Measurements from ENCODE around the gene RHEX. TPM values are rescaled to one million over a fixed set of nuclear protein-coding genes. Genes with fewer than 3 reads are reported as not detected.

The RHEX gene
- polyA plus RNA-seq, 1 donor: 0.45 TPM

DNA sequence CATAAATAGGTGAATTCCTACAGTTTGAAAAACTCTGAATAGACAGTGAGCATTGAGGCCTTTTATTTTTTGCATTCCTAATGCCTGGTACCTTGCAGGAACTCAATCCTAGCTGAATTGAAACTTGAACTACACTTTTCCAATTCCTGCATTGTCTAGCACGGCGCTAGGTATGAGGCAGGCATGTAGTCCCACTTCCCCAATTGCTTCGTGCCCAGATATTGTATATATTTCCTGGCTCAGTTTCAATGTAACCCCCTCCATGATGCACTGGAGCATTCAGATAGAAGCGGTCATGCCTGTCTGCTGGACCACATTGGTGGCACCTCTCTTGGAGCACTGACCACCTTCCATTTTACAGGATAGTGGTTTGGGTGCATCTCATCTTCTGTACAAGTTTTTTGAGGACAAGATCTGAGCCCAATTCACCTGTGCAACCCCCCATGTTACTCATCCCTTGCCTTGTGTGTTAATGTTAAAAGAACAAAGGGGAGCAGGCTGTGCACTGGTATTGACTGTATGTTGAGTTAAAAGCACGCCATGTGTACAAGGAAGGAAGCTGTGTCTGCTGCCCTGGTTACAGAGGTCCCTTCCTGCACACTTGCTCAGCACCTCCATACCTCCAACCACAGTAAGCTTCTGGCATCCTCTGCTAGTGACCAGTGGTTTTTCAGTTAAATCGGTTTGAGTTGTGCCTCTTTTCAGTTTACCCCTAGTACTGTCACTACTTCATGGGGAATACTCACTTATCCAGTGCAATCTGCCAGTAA, 39.8 kb upstream of the RHEX start:
- H3K27ac ChIP-seq (ENCODE audit: low read length): no peak overlapping the region
- H3K4me3 ChIP-seq (ENCODE audit: low read length): no peak overlapping the region
- no peak for DNase-seq
- H3K36me3 ChIP-seq (ENCODE audit: control insufficient read depth, insufficient read depth, low read length): no peaks in the 10 kb centered on the region
- peaks cover 4% of the 10 kb centered on the region for H3K4me1 ChIP-seq (ENCODE audit: control insufficient read depth, insufficient read depth, low read length)
- H3K9me3 ChIP-seq (ENCODE audit: control insufficient read depth, low read depth, low read length): no peaks in the 10 kb centered on the region
- no peaks in the 10 kb centered on the region for H3K27me3 ChIP-seq (ENCODE audit: control insufficient read depth, insufficient read depth, low read length)
- WGBS (ENCODE audit: insufficient coverage, low lambda C conversion rate): 100% methylated on average over 1 of the region's 6 CpGs

DNA sequence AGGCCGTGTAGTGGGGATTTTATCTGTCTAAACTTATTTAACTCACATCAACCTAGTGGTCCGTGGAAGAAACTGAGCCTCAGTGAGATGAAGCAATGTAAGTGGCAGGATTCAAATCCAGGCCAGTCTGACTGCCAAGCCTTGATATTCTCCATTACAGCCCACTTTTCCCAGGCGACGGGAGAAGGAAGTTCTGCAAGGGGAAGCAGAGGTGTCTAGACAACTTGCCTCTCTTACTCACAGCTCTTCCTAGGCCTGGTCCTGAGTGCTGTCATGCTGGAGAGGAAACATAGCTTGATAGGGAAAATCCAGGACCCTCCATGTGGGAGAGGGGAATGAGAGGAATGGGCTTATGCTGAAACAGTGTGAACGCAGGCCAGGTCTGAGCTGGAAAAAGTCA, 38.4 kb upstream of the RHEX start:
- no peaks in the 10 kb centered on the region for H3K9me3 ChIP-seq (ENCODE audit: control insufficient read depth, low read depth, low read length)
- no peak overlapping the region for H3K4me3 ChIP-seq (ENCODE audit: low read length)
- DNase-seq: no peak
- H3K27me3 ChIP-seq (ENCODE audit: control insufficient read depth, insufficient read depth, low read length): no peaks in the 10 kb centered on the region
- H3K4me1 ChIP-seq (ENCODE audit: control insufficient read depth, insufficient read depth, low read length): peaks cover 4% of the 10 kb centered on the region
- no peak overlapping the region for H3K27ac ChIP-seq (ENCODE audit: low read length)
- H3K36me3 ChIP-seq (ENCODE audit: control insufficient read depth, insufficient read depth, low read length): no peaks in the 10 kb centered on the region
- WGBS (ENCODE audit: insufficient coverage, low lambda C conversion rate): no CpG with 5 or more reads among the region's 5 CpGs

DNA sequence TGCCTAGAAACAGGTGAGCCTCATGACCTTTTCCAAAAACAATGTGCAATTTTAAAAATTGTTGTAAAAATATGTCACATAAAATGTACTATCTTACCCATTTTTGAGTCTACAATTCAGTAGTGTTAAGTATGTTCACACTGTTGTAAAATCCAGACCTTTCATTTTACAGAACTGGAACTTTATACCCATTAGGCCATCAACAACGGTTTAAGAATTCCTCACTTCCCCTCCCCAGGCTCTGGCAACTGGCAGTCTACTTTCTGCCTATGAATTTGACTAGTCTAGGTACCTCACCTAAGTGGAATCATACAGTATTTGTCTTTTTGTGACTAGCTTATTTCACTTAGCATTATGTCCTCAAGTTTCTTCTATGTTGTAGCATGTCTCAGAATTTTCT, 37.9 kb upstream of the RHEX start:
- Histone ChIP-seq H3K4me1 (ENCODE audit: control insufficient read depth, insufficient read depth, low read length) (peaks cover 4% of the 10 kb centered on the region), H3K9me3 (ENCODE audit: control insufficient read depth, low read depth, low read length) (no peaks in the 10 kb centered on the region), H3K4me3 (ENCODE audit: low read length) (no peak overlapping the region), H3K27me3 (ENCODE audit: control insufficient read depth, insufficient read depth, low read length) (no peaks in the 10 kb centered on the region), H3K27ac (ENCODE audit: low read length) (no peak overlapping the region), H3K36me3 (ENCODE audit: control insufficient read depth, insufficient read depth, low read length) (no peaks in the 10 kb centered on the region)
- DNase-seq: no peak
- WGBS (ENCODE audit: insufficient coverage, low lambda C conversion rate): no CpG with 5 or more reads among the region's 1 CpG

DNA sequence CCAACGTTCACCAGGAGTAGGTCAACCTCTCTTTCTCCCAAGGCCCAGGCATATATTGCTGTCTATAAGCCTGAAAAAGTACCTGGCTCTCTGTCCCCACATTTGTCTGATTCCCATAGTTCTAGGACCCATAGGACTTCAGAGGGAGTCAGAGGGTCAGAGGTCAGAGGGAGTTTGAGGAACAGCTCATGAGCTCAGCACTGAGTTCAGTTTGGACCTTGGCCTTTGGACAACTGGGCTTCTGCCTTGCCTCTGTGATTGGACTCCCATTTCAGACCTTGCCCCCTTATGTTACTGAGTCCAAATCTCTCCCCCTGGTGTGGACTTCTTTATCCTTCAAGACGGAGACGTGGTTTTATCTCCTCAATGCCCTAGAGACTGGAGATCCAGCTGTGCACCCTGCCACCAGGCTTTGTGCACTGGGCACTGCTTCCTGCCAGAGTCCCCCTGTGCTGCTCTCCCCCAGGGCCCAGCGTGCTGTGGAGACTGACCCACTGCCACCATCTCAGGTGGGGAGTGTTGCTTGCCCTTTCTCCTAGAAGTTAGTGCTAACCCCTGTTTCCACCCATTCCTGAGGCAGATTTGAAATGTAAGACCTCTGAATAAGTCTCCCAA, 32.5 kb upstream of the RHEX start:
- no peaks in the 10 kb centered on the region for H3K9me3 ChIP-seq (ENCODE audit: control insufficient read depth, low read depth, low read length)
- H3K36me3 ChIP-seq (ENCODE audit: control insufficient read depth, insufficient read depth, low read length): no peaks in the 10 kb centered on the region
- H3K4me1 ChIP-seq (ENCODE audit: control insufficient read depth, insufficient read depth, low read length): peaks cover 4% of the 10 kb centered on the region
- DNase-seq: peak in 1 of 2 donors; percentile 52
- no peaks in the 10 kb centered on the region for H3K27me3 ChIP-seq (ENCODE audit: control insufficient read depth, insufficient read depth, low read length)
- no CpG with 5 or more reads among the region's 4 CpGs for WGBS (ENCODE audit: insufficient coverage, low lambda C conversion rate)
- H3K27ac ChIP-seq (ENCODE audit: low read length): no peak overlapping the region
- H3K4me3 ChIP-seq (ENCODE audit: low read length): no peak overlapping the region

DNA sequence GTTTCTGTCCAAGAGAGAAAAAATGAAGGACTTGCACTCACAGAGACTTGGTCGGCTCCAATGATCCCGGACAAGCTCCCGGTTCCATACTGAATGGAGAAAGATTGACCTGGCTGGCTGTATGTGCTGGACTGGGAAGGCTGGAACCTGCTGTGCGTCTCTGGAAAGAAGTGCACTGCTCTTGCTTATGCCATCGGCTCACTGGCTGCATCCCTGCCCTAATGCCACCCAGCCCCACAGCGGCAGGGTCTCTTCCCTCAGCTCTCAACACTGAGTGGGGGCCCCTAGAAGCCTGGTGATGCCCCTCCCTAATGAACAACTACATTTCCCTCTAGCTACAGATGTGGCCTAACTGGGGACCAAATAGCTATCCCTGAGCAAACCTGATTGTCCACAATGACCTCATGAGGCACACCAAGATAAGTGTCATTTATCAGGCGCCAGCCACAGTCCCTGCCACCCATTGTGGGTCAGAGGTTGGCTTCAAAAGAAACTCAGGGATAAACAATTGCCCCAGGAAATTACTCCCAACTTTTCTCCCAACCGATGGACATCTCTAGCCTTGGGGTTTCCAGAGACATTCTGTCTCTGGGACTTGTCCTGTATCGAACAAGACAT, 31.9 kb upstream of the RHEX start:
- WGBS (ENCODE audit: insufficient coverage, low lambda C conversion rate): no CpG with 5 or more reads among the region's 9 CpGs
- Histone ChIP-seq H3K27ac (ENCODE audit: low read length) (no peak overlapping the region), H3K36me3 (ENCODE audit: control insufficient read depth, insufficient read depth, low read length) (no peaks in the 10 kb centered on the region), H3K4me3 (ENCODE audit: low read length) (no peak overlapping the region), H3K4me1 (ENCODE audit: control insufficient read depth, insufficient read depth, low read length) (peaks cover 4% of the 10 kb centered on the region), H3K27me3 (ENCODE audit: control insufficient read depth, insufficient read depth, low read length) (no peaks in the 10 kb centered on the region), H3K9me3 (ENCODE audit: control insufficient read depth, low read depth, low read length) (no peaks in the 10 kb centered on the region)
- DNase-seq: peak in 1 of 2 donors; percentile 48

DNA sequence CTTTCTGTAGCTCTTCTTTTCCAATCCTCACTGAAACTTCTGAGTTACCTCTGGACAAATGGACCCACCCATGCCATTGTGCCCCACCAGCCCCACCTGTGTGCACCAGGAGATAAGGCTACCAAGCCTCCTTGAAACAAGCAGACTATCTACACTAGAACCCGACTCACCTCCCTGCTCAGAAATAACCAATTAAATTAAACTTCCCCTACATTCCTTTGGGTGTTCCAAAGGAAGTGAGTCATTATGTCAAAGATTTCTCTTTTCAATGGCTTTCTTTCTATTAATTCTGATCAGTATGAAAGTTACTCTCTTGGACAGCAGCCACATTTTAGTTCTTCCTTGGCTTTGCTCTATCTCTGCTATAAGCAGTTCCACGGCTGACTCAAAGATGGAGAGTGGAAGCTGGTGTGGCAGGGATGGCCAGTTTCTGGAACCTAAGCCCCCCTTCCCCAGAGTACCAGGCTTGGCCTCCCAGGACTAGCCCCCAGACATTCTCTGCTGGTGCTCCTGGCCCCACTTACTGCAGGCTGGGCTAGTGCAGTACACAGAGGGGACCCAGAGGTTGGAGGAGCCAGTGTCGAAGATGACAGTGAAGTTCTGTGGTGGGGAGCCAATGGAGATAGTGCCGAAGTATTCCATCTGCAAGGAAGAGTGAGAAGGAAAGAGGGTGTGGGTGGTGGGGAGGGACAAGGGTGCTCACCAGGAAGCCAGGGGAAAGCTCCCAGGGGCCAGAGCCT, 31.2 kb upstream of the RHEX start:
- Histone ChIP-seq H3K4me1 (ENCODE audit: control insufficient read depth, insufficient read depth, low read length) (peaks cover 4% of the 10 kb centered on the region), H3K9me3 (ENCODE audit: control insufficient read depth, low read depth, low read length) (no peaks in the 10 kb centered on the region), H3K27me3 (ENCODE audit: control insufficient read depth, insufficient read depth, low read length) (no peaks in the 10 kb centered on the region), H3K4me3 (ENCODE audit: low read length) (no peak overlapping the region), H3K27ac (ENCODE audit: low read length) (no peak overlapping the region), H3K36me3 (ENCODE audit: control insufficient read depth, insufficient read depth, low read length) (no peaks in the 10 kb centered on the region)
- no peak for DNase-seq
- WGBS (ENCODE audit: insufficient coverage, low lambda C conversion rate): no CpG with 5 or more reads among the region's 4 CpGs

DNA sequence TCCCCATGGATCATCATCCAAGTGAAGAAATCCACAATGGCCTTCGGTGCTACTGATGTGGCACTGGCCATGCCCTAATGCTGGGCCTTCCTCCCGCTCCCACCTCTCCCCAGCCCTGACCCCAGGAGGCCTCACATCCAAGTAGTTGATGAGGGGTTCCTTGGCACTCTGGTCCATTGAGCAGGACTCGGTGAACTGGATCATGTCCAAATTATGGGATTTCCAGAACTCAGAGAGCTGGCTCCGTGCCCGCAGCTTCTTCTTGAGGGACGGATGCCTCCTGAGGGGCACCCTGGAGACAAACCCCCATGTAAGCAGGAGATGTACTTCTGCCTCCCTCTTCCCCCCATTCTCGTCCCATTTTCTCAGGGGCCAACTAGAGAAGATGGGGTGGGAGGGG, 30.2 kb upstream of the RHEX start:
- 100% methylated on average over 1 of the region's 7 CpGs for WGBS (ENCODE audit: insufficient coverage, low lambda C conversion rate)
- no peaks in the 10 kb centered on the region for H3K9me3 ChIP-seq (ENCODE audit: control insufficient read depth, low read depth, low read length)
- DNase-seq: no peak
- no peak overlapping the region for H3K4me3 ChIP-seq (ENCODE audit: low read length)
- no peaks in the 10 kb centered on the region for H3K36me3 ChIP-seq (ENCODE audit: control insufficient read depth, insufficient read depth, low read length)
- H3K4me1 ChIP-seq (ENCODE audit: control insufficient read depth, insufficient read depth, low read length): peaks cover 4% of the 10 kb centered on the region
- H3K27me3 ChIP-seq (ENCODE audit: control insufficient read depth, insufficient read depth, low read length): no peaks in the 10 kb centered on the region
- no peak overlapping the region for H3K27ac ChIP-seq (ENCODE audit: low read length)

DNA sequence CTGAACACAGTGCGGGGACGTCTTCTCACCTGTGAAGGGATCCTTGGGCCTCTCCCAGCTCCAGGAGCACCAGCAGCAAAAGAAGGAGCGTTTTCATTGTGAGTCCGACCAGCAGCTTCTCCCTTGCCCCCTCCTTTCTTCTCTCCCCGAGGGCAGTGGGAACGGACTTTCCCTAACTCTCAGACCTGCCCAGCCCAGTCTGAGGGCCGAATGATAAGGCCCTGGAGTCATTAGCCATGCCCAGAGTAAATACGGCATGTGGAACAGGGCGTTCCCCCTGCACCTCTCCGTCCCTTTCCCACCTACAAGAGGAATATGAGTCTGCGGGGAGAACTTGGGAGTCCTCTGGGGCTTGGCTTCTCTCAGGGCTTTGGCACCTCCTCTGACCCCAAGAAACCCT, 29.3 kb upstream of the RHEX start, which contains the start of gene CTSE:
Gene CTSE, minus strand, starts transcription at position 201 of the 400 bp plus-strand sequence. Its CDS starts 104 bp downstream, at position 97.
- H3K27ac ChIP-seq (ENCODE audit: low read length): no peak within 1 kb of the TSS
- no peaks in the 10 kb centered on the region for H3K9me3 ChIP-seq (ENCODE audit: control insufficient read depth, low read depth, low read length)
- DNase-seq: peak in 1 of 2 donors; percentile 72
- no peak within 1 kb of the TSS for H3K4me3 ChIP-seq (ENCODE audit: low read length)
- H3K27me3 ChIP-seq (ENCODE audit: control insufficient read depth, insufficient read depth, low read length): no peaks in the 10 kb centered on the region
- no CpG with 5 or more reads among the region's 11 CpGs for WGBS (ENCODE audit: insufficient coverage, low lambda C conversion rate)
- H3K36me3 ChIP-seq (ENCODE audit: control insufficient read depth, insufficient read depth, low read length): no peaks in the 10 kb centered on the region
- peaks cover 4% of the 10 kb centered on the region for H3K4me1 ChIP-seq (ENCODE audit: control insufficient read depth, insufficient read depth, low read length)

DNA sequence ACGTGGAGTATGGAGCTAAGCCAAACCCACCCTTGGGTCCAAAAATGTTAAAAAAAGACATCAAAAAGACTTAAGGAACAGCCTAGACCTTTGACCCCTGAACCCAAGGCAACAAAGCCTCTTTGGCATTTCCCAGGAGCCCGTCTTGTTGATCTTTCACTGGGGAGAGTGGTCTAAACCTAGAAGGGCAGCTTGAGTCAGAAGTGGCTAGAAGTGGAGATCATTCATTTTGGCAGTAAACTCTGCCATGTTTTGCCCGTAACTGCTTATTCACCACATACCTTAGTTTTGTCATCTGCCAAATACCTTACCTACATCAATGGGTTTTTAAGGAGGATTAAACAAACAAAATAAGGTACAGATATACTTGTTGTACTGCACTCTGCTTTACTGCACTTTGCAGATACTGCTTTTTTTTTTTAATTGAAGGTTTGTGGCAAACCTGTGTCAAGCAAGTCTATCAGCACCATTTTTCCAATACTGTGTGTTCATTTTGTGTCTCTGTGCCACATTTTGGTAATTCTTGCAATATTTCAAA, 27.6 kb upstream of the RHEX start:
- Histone ChIP-seq H3K27me3 (ENCODE audit: control insufficient read depth, insufficient read depth, low read length) (no peaks in the 10 kb centered on the region), H3K4me1 (ENCODE audit: control insufficient read depth, insufficient read depth, low read length) (peaks cover 4% of the 10 kb centered on the region), H3K4me3 (ENCODE audit: low read length) (no peak overlapping the region), H3K36me3 (ENCODE audit: control insufficient read depth, insufficient read depth, low read length) (no peaks in the 10 kb centered on the region), H3K27ac (ENCODE audit: low read length) (no peak overlapping the region), H3K9me3 (ENCODE audit: control insufficient read depth, low read depth, low read length) (no peaks in the 10 kb centered on the region)
- 80% methylated on average over 1 of the region's 3 CpGs for WGBS (ENCODE audit: insufficient coverage, low lambda C conversion rate)
- DNase-seq: no peak

DNA sequence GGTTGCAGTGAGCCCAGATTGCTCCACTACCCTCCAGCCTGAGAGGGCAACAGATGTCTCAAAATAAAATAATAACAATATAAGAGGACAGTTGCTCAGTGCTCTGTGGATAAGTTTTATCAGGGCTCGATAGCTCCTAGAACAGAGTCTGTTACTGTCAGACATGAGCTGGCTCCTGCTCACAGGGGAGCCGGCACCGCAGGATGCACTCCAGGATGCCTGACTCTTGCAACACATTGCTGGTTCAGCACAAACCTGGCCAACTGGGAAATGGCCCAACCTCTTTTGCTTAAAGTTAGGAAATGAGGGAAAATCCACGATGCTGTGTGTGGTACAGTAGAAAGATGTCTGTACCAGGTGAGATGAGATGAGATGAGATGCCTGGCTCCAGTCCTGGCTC, 23.5 kb upstream of the RHEX start:
- no peak for DNase-seq
- Histone ChIP-seq H3K27ac (ENCODE audit: low read length) (no peak overlapping the region), H3K4me3 (ENCODE audit: low read length) (no peak overlapping the region), H3K9me3 (ENCODE audit: control insufficient read depth, low read depth, low read length) (no peaks in the 10 kb centered on the region), H3K36me3 (ENCODE audit: control insufficient read depth, insufficient read depth, low read length) (no peaks in the 10 kb centered on the region), H3K4me1 (ENCODE audit: control insufficient read depth, insufficient read depth, low read length) (peaks cover under 1% of the 10 kb centered on the region), H3K27me3 (ENCODE audit: control insufficient read depth, insufficient read depth, low read length) (no peaks in the 10 kb centered on the region)
- no CpG with 5 or more reads among the region's 4 CpGs for WGBS (ENCODE audit: insufficient coverage, low lambda C conversion rate)

All from large intestine (tissue), 3 donors.